Lung (tissue), 12 donors: ENCODE data around the gene ROBO1. TPM values are rescaled to one million over a fixed set of nuclear protein-coding genes. Genes with fewer than 3 reads are reported as not detected.

ENCODE experiments used
- ATAC-seq: fragments of 200-7000 bp; cut with Tn5 transposase; one replicate; pipeline ENCODE4 v1.9.1; 2020; ENCODE audit warnings: moderate number of reproducible peaks; ENCODE audit not compliant: insufficient read depth, low FRiP score
- DNase-seq, 3 donors: peaks; one replicate each; pipeline ENCODE4 v3.0.0-alpha.2; 2013 to 2017
- H3K27ac ChIP-seq, 2 donors: one replicate each; pipeline ENCODE4 v1.5.1; 2013; ENCODE audit warnings: mild to moderate bottlenecking in 2 of 2, moderate library complexity in 2 of 2, control low read depth in 1 of 2, inconsistent platforms in 1 of 2, low read depth in 1 of 2, low read length in 1 of 2
- H3K27me3 ChIP-seq, 3 donors: one replicate each; pipeline ENCODE4 v1.5.1; 2013; ENCODE audit warnings: low read length in 2 of 3; ENCODE audit not compliant: control insufficient read depth in 3 of 3, insufficient read depth in 3 of 3
- H3K36me3 ChIP-seq, 4 donors: one replicate each; pipeline ENCODE4 v1.5.1; 2013; ENCODE audit warnings: low read length in 4 of 4, mild to moderate bottlenecking in 1 of 4, moderate library complexity in 1 of 4; ENCODE audit not compliant: control insufficient read depth in 4 of 4, insufficient read depth in 4 of 4
- H3K4me1 ChIP-seq, 5 donors: one replicate each; pipeline ENCODE4 v1.5.1; 2013; ENCODE audit warnings: low read length in 5 of 5, mild to moderate bottlenecking in 2 of 5, moderate library complexity in 1 of 5; ENCODE audit not compliant: control insufficient read depth in 5 of 5, insufficient read depth in 5 of 5
- H3K4me3 ChIP-seq: one replicate; pipeline ENCODE4 v1.5.1; 2013; ENCODE audit warnings: mild to moderate bottlenecking, control low read depth, moderate library complexity
- H3K9ac ChIP-seq, 2 donors: one replicate each; pipeline ENCODE4 v1.5.1; 2013; ENCODE audit warnings: low read length in 2 of 2, control low read depth in 1 of 2; ENCODE audit not compliant: insufficient read depth in 1 of 2
- H3K9me3 ChIP-seq, 4 donors: one replicate each; pipeline ENCODE4 v1.5.1; 2013; ENCODE audit warnings: low read length in 3 of 4, mild to moderate bottlenecking in 1 of 4, moderate library complexity in 1 of 4; ENCODE audit not compliant: control insufficient read depth in 4 of 4, insufficient read depth in 3 of 4
- WGBS, 2 donors: extraction: QIAGEN DNeasy Blood & Tissue Kit; methylation state at CpG; one replicate each; pipeline ENCODE4 v1.1.7; 2013; 5-methylcytosine and 5-hydroxymethylcytosine counted together
- polyA plus RNA-seq, 2 donors: library from polyadenylated mRNA; stranded (reverse); fragments of 200-250 nt; gene quantifications; one replicate each; pipeline ENCODE4 v1.2.1, GENCODE V29; 2013
- total RNA-seq, 2 donors: library from RNA; depleted of rRNA in 1 of 2; stranded (reverse); fragments of >200 nt in 1 of 2; gene quantifications; one replicate each; pipeline ENCODE4 v1.2.1, GENCODE V29; 2014 to 2021
- TF ChIP-seq, protein P1 (sequence below): IDR thresholded peaks from 2 replicates; pipeline ENCODE4 v1.5.1; 2012; ENCODE audit warnings: mild to moderate bottlenecking; ENCODE audit errors: control extremely low read depth, extremely low read depth
- donor health status: control.
- donor health status: control.
- donor health status: Bipolar disorder and iron deficiency.
- donor health status: healthy.
- donor health status: DM: yes; HTN: yes; CAD: no.

Gene ROBO1
- total and polyA plus RNA-seq, 4 donors: 2.6 to 72.6 (median 15.7) TPM

DNA sequence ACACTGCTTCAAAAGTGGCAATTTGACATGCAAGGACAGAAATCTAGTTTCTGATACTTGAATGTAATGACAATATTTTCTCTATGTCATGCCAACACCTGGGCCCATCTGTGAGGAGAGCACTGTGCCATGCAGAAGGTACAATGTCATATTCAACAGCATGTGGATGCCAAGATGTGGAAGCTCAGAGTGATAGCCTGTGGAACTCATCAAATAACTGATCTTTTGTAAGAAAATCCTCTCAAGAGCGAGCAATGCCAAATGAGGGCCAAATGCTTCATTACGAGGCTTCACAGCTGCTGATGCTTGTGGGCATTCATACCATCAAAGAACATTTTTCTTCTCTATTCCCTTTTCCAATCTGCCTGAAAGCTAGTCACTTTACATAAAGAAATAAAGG lies 95.1 kb downstream of the ROBO1 start:
- ATAC-seq (no peak), DNase-seq (no peak)
- H3K36me3 ChIP-seq: no peaks in the 10 kb centered on the region
- no peak overlapping the region for H3K9ac ChIP-seq
- peaks cover 0 to 3% (median 0%) of the 10 kb centered on the region in 4 donors for H3K9me3 ChIP-seq
- no peaks in the 10 kb centered on the region for H3K4me1 ChIP-seq
- TF ChIP-seq, protein P1, sequence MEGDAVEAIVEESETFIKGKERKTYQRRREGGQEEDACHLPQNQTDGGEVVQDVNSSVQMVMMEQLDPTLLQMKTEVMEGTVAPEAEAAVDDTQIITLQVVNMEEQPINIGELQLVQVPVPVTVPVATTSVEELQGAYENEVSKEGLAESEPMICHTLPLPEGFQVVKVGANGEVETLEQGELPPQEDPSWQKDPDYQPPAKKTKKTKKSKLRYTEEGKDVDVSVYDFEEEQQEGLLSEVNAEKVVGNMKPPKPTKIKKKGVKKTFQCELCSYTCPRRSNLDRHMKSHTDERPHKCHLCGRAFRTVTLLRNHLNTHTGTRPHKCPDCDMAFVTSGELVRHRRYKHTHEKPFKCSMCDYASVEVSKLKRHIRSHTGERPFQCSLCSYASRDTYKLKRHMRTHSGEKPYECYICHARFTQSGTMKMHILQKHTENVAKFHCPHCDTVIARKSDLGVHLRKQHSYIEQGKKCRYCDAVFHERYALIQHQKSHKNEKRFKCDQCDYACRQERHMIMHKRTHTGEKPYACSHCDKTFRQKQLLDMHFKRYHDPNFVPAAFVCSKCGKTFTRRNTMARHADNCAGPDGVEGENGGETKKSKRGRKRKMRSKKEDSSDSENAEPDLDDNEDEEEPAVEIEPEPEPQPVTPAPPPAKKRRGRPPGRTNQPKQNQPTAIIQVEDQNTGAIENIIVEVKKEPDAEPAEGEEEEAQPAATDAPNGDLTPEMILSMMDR: no peak
- WGBS, 2 donors: 76 to 80% methylated on average over 2 of the region's 2 CpGs
- no peaks in the 10 kb centered on the region for H3K27me3 ChIP-seq
- H3K4me3 ChIP-seq: no peak overlapping the region
- H3K27ac ChIP-seq: no peak overlapping the region

DNA sequence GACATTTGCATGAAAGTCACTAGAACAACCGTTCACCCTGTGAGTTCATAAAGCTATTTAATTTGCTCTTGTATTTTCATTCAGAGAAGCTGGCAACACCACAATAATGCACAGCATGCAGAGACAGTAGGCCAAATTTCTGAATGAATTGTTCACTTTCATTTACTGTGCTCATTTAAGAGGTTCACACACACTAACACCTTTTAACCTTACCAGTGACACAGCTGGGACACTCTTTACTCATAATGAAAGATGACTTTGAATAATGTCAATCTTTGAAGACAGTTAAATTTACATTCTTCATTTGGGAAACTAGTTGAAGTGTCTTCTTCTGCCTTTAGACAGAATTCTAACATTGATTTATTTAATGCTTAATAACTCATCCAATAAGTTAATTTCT lies 95.7 kb downstream of the ROBO1 start:
- no peak overlapping the region for H3K4me3 ChIP-seq
- no peaks in the 10 kb centered on the region for H3K4me1 ChIP-seq
- TF ChIP-seq, protein P1: no peak
- H3K36me3 ChIP-seq: no peaks in the 10 kb centered on the region
- no peaks in the 10 kb centered on the region for H3K27me3 ChIP-seq
- DNase-seq (no peak), ATAC-seq (no peak)
- WGBS, 2 donors: 76 to 85% methylated on average over 1 of the region's 1 CpG
- no peak overlapping the region for H3K9ac ChIP-seq
- no peak overlapping the region for H3K27ac ChIP-seq
- H3K9me3 ChIP-seq: no peaks in the 10 kb centered on the region

DNA sequence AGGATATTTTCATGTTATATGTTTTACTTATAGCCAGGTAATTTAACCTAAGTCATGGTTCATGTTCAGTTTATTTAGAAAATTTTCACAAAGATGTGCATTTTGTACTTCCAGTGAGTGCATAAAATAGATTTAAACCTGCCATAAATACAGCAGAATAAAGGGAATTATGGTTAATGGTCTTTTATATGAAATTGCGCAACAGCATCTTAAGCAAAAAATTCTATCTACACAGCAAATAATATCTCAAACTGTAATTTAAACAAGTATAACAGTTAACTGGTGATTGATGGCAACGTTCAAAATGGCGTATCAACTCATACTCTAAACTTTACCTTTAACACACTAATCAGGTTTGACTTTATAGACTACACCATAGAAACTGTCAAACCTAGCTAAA lies 97.6 kb downstream of the ROBO1 start:
- H3K9ac ChIP-seq: no peak overlapping the region
- 49 to 75% methylated on average over 3 of the region's 3 CpGs for WGBS, 2 donors
- H3K27me3 ChIP-seq: no peaks in the 10 kb centered on the region
- TF ChIP-seq, protein P1: no peak
- no peak overlapping the region for H3K27ac ChIP-seq
- ATAC-seq (no peak), DNase-seq (no peak)
- no peak overlapping the region for H3K4me3 ChIP-seq
- no peaks in the 10 kb centered on the region for H3K36me3 ChIP-seq
- H3K9me3 ChIP-seq: no peaks in the 10 kb centered on the region
- H3K4me1 ChIP-seq: no peaks in the 10 kb centered on the region

DNA sequence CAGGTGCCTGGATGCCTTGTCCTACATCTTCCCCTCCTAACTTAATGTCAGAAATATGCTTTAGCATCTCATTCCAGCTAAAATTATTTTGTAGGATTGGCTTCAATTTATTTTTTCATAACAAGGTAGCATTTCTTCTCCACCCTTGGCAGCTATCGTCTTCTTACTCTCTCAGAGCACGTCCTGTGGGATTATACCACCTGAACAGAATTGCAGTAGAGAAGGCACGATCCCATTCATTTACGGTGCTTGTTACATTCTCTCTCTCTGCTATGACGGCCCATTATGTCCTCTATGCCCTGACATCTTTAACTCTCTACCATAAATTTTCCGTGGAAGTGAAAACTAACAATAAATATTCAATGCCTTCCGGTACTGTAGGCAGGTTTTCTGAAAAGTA lies 103.3 kb downstream of the ROBO1 start:
- H3K36me3 ChIP-seq: no peaks in the 10 kb centered on the region
- no peak for DNase-seq
- no peaks in the 10 kb centered on the region for H3K9me3 ChIP-seq
- H3K27ac ChIP-seq: no peak overlapping the region
- no peak overlapping the region for H3K4me3 ChIP-seq
- no peaks in the 10 kb centered on the region for H3K27me3 ChIP-seq
- H3K9ac ChIP-seq: no peak overlapping the region
- TF ChIP-seq, protein P1: no peak
- 86 to 87% methylated on average over 7 of the region's 7 CpGs for WGBS, 2 donors
- H3K4me1 ChIP-seq: no peaks in the 10 kb centered on the region
- ATAC-seq: no peak
